GM15510 (cell line): ENCODE measurements around the gene ATP6V0A1.

ENCODE experiments used
- POLR2A ChIP-seq: IDR thresholded peaks from 3 replicates; pipeline ENCODE4 v1.6.1; 2011; ENCODE audit warnings: borderline replicate concordance; ENCODE audit not compliant: insufficient read length; ENCODE audit errors: extremely low read depth

ATP6V0A1 gene

DNA sequence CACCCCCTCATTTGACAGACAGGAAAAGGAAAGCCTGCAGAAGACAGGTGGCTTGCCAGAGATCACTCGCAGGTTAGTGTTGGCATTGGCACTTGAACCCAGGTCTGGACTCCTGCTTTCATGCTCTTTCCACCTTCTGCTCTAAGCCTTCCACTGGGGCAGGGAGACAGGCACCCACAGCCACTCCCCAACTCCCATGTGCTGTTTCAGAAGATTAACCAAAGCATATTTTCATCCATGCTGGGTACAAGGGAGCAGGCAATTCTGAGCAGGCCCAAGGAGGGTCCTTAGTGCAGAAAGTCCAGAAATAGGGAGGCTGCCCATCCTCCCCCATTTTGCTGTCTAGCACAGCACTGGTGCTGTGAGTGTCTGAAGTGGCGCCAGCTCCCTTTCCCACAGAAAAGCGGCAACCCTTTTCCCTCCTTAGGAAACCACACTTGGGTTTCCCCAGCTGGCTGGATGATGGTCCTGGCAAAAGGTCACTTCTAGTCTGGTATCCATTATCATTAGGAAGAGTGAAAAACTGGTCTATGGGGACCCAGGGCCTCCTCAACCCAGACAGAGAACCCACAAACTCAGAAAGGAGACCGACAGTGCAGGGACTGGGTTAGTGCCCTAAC is 33.6 kb upstream of the ATP6V0A1 start:
- no peak for TF ChIP-seq POLR2A

DNA sequence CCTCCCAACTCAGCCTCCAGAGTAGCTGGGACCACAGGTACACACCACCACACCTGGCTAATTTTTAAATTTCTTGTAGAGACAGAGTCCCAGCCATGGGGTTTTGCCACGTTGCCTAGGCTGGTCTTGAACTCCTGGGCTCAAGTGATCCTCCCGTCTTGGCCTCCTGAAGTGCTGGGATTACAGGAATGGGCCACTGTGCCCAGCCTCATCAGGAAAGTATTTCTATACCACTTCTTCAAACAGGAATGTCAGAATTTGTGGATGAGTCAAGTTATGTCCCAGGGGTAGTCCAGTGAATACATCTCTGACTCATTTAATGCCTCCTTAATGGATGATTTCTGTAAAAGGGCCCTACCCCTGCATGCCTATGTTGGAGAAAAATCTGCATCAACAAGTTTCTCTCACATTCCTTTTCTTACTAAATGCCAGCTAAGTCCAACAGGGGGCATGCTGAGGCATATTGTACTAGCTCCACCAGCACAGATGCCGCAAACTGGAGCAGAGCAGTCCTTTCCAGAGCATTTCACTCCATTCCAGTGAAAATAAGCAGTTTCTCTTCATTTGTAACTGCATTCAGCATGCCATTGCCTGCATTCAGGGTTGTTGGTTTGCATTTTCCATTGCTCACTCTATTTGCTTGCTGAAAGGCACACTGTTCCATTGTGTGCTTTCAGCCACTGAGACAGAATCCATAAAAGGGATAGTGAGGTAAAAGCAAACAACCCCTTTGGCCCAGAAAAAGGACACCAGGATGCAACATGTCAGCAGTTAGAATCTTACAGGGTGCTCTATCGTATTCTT is 30.3 kb upstream of the ATP6V0A1 start:
- no peak for TF ChIP-seq POLR2A

DNA sequence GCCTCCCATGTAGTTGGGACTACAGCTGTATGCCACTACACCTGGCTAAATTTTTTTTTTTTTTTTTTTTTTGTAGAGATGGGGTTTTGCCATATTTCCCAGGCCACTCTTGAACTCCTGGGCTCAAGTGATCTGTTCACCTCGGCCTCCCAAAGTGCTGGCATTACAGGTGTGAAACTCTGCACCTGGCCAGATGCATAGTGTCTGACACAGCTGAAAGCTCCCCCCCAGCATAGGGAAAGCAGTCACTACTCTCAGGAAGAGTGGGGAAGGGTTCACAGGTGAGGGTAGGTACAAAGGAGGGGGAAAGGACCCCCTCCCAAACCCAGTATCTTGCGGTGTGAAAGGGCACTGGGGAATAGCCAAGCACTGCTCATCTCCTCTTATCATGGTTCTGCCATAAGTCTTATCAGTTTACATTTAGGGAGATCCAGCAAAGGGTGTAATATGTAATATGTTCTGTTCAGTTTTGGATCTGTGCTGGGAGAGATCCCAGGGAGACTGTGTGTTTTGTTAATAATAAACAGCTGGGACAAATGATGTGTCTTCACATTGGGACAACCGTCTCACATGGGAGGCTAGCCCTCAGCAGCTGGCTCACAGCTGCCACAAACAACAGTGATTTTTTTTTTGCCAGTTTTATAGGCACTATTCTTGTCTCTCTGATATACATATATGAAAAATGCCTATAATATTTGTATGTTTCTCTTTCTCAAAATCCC is 28.8 kb upstream of the ATP6V0A1 start:
- no peak for TF ChIP-seq POLR2A

DNA sequence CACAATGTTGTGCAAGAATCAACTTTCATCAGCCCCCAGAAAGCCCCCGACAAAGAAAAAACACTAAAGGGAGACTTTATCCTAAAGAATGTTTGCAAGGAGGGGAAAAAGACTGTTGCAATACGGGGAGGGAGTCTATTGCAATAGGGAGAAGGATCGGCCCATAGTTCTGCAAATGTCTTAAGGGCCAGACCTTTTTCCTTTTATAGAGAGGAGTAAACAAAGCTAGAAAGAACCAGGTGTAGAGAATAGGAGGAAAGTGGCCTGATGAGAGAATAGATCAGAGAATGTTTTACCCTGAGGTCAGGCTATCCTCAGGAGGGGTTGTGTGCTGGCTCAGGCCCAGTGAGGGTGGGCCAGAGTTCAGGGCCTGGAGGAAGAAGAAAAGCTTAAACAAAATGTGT is 26.9 kb upstream of the ATP6V0A1 start:
- TF ChIP-seq POLR2A, result no peak

DNA sequence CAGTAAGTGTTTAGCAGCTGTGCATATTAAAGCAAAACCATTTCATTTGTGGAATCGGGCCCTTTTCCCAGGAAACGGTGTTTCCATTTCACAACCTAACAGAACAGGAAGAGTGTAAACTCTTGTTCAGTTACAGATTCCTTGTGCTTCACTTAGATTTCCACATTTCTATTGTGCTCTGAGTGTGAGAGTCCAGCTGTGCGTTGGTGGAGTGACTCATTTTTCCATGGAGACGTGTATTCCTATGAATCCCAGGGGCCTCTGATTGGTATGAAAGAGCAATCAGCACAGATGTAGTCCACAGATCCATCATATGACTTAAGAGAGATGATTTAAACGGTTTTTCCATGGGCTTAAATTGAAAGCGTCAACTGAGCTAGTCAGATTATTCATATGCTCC is 22.3 kb upstream of the ATP6V0A1 start:
- TF ChIP-seq POLR2A, result no peak

DNA sequence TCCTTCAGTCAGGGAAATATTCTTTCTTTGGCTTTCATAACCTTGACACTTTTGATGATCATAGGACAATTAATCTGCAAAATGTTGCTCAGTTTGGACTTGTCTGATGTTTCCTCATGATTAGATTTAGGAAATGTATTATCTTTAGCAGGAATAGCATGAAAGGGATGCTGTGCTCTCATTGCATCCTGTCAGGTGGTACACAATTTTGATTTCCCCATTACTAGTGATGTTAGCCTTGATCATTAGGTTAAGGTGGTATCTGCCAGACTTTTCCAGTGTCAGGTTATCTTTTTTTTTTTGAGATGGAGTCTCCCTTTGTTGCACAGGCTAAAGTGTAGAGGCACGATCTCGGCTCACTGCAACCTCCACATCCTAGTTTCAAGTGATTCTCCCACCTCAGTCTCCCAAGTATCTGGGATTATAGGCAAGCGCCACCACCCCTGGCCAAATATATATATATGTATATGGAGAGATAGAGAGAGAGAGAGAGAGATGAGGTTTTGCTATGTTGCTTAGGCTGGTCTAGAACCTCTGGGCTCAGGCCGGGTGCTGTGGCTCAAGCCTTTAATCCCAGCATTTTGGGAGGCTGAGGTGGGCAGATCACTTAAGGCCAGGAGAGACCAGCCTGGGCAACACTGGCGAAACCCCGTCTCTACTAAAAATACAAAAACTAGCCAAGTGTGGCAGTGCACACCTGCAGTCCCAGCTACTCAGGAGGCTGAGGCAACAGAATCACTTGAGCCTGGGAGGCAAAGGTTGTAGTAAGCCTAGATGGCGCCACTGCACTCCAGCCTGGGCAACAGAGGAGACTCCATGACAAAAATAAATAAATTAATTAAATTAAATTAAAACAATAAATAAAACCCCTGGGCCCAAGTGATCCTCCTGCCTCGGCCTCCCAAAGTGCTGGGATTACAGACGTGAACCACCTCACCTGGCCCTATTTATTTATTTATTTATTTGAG is 19.8 kb upstream of the ATP6V0A1 start:
- no peak for TF ChIP-seq POLR2A

DNA sequence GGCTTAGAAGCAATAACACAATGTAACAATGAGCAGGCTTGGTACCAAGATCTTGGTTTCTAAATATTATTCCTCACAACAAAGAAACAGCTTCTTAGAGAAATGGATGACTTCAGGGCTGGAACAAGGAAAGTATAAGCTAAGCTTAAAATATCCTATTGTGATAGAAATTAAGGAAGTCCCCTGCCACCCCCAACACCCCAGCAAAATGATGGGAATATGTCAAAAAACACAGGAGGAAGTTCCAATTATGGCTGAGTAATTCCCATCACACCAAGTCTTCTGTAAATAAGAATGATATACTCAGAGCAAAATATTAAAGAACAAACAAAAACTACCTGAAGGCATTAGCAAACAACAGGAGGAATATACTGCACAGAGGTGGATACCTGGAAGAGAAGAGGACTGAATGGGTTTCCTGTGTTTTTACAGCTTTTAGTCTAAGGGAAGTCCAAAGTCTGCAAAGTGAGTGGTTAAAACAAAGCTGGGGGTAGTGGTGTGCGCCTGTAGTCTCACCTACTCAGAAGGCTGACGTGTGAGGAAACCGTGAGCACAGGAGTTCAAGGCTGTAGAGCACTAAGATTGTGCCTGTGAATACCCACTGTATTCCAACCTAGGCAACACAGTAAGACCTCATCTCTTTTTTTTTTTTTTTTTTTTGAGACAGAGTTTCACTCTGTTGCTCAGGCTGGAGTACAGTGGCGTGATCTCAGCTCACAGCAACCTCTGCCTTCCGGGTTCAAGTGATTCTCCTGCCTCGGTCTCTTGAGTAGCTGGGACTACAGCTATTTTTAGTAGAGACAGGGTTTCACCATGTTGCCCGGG is 17.1 kb upstream of the ATP6V0A1 start:
- TF ChIP-seq POLR2A, result no peak

DNA sequence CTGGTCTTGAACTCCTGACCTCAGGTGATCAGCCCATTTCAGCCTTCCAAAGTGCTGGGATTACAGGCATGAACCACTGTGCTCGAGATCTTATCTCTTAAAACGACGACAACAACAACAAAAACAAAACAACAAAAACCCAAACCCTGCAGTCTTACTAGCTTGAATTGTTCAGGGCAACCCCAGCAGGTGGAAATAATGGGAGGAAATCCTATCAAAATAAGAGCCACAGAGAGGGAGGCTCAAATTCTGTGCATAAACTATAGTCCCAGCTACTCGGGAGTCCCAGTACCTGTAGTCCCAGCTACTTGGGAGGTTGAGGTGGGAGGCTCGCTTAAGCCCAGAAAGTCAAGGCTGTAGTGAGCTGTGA is 16.5 kb upstream of the ATP6V0A1 start:
- TF ChIP-seq POLR2A, result no peak

DNA sequence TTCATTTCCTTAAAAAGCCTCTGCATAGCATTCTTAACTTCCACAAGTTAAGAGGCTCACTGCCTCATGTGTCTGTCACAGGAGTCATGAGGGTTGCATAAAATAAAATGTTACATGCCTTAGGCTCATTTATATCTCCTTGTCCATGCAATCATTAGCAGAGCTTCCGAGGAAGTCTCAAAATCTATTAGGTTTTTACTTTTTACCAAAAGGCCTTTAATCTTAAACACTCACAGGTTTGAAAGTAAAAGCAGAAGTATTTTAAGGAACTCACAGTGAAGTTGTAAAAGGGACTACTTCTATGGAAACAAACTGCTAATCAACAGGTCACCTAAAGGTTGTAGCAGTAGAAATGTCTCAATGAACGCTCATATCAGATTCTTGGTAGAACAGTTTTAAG is 5.2 kb upstream of the ATP6V0A1 start:
- TF ChIP-seq POLR2A, result no peak

DNA sequence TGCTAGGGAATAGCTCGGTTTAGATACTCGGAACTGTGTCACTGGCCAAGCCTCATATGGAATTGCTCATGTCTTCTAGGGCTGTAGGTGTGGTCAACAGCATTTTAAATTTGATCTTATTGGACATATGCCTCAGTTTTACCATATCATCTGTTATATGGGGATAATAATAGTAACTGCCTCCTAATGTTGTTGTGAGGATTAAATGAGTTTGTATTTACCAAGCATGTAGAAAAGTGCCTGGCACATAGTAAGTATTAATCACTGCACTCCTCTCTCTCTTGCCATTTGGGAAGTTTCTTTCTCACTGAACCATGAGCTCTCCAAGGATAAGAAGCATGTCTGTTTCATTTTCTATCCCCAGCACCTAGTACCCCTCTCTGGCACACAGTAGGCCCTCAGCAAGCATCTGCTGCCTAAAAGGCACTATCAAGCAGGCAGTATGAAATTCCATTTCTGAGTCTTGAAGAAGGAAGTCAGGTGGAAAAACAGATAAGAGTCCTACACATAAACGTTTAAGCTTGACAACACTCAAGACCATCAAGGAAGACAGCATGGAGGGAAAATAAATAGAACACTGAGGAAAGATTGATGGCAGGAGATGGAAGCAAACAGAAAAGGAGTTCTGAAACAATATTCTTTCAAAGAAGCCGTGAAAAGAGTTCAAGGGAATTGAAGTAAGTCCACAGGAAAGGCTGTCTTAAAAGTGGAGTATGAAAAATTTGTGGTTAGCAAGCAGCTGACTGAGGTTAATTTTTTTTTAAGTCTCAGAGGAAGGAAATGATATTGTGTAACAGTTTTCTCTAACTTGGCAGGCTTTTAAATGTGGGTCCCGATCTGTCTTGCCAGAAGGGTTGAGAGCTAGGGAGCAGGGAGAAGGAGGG is 2.2 kb upstream of the ATP6V0A1 start:
- no peak for TF ChIP-seq POLR2A

DNA sequence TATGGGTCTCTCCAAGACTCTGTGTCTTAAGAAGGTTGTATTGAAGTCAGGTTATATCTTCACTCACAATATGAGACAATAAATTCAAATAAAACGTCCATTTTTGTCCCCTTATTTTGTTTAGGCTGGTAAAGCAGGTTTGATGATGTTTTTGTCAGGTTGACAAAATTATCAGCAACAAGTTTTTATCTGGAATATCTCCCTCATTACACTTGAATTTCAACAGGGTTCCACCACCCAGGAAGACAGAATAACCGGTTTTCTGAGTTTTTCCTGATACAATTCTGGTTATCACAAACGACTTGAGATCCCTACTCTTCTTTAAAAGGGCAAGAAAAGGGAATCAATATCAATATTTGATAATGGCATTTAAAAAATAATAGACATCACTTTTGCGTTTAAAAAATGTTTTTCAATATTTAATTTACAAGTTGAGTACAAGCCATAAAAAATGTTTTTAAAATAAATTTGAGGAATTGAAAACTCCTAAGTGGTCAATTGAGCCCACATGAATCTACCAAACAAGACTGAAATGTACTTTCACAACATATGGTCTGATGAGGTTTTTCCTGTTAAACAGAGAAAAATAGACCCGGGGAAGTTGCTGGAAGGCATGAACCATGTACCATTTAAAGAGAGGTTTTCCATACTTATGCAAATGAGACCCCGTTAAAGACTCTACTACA is 1.4 kb upstream of the ATP6V0A1 start:
- no peak for TF ChIP-seq POLR2A

DNA sequence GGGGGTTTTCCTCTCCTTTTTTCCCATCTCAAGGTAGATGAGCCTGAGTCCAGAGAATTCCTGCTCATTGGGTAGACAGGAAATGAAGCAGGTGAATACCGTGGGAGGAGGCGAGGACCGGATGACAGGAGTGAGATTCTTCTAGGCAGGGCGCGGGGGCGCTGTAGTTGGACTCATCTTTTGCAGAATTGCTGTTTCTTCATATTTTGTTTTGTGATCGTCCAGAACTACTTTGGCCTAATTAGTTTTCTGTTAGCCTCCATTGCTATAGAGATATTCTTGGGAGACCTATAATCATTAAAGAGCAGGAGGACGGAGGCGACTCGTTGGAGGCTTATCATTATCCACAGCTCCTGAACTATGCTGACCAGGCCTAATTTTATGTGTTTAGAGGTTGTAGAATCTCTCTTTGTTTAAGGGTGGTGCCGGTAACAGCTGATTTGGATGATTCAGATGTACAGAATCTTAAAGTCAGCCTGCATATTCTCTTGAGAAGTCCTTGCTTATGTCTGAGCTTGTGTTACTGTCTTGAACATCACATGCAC is 650 bp downstream of the ATP6V0A1 start:
- TF ChIP-seq POLR2A, result no peak

DNA sequence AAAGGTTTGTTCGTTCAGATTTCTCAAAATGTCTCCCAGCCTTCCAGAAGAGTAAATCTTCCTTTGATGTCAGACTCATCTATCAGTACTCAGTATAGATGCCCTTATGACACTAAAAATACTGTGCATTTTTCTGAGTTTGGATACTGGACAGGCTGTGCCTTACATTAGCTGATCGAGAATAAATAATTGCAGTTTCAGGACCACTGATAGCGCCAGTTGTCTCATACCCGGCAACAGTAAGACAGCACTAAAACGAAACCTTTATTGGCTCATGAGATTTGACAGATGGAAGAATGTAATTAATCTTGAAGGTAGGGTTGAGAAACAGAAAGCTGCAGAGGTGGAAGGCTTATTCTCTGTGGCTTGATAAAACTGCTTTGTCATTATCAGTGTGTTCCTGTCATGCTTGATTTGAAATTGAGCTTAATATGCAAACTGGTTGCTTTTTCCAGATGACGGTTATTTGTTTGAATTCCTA is 1.2 kb downstream of the ATP6V0A1 start:
- no peak for TF ChIP-seq POLR2A

DNA sequence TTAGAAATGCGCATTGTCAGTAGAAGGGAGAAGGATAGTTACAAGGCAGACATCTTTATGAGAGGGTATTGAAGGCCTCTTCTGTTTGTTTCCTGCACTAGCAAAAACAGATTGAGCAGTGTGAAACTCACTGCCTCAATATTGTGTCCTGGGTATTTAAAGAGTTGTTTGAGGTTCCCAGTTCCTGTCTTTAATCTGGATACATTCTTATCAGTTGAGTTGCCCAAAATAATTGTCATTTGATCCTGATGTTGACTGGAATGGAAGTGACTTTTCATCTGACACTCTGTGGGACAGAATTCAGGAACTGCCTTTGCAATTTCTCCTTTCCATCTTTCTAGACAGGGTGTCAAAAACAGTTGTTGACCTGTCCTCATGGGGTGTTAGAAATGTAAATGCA is 1.7 kb downstream of the ATP6V0A1 start:
- TF ChIP-seq POLR2A, result no peak
